Epithelial cell of alveolus of lung (primary cell): ENCODE measurements around the gene DNM1L. TPM values are rescaled to one million over a fixed set of nuclear protein-coding genes. Genes with fewer than 3 reads are reported as not detected.

ENCODE experiments used
- total RNA-seq: library from RNA; depleted of rRNA; stranded (reverse); fragments of >200 nt; gene quantifications from 2 replicates; pipeline ENCODE4 v1.2.1, GENCODE V29; 2015

Gene DNM1L
- 51.2 and 55.2 TPM in 2 replicates for total RNA-seq

DNA sequence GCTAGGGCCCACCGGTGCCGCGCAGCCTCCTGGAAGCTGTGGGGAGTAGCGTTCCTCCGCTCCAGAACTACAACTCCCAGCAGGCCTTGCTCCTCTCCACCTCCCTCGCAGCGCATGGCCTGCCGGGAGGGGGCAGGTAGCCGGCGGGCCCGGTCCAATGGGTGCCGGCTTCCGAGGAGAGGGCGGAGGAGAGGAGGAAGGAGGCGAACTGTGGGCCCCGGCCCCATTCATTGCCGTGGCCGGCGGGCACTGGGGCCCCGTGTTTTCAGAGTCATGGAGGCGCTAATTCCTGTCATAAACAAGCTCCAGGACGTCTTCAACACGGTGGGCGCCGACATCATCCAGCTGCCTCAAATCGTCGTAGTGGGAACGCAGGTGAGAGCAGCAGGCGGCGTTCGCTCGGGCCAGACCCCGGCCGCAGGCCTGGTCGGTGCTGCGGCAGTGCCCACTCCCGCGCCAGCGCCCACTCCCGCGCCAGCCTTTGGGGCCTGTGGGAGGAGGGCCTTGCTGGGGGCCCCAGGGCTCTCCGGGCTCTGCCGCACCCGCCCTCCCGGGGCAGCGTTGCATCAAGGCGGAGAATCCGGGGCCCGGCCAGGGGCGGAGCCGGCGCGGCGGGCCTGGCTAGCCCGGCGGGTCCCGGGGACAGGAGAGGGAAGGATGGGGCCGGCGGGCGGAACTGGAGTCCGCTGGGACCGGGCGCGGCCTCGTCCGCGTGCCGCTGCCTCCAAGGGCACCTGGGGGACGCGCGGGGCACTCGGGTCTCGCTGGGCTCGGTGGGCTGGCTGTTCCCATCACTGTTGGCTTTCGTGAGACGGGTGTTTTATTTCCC lies at the start of gene DNM1L:
Gene DNM1L, plus strand, starts transcription at position 211 of the 829 bp plus-strand sequence. Its CDS starts 63 bp downstream, at position 274.

DNA sequence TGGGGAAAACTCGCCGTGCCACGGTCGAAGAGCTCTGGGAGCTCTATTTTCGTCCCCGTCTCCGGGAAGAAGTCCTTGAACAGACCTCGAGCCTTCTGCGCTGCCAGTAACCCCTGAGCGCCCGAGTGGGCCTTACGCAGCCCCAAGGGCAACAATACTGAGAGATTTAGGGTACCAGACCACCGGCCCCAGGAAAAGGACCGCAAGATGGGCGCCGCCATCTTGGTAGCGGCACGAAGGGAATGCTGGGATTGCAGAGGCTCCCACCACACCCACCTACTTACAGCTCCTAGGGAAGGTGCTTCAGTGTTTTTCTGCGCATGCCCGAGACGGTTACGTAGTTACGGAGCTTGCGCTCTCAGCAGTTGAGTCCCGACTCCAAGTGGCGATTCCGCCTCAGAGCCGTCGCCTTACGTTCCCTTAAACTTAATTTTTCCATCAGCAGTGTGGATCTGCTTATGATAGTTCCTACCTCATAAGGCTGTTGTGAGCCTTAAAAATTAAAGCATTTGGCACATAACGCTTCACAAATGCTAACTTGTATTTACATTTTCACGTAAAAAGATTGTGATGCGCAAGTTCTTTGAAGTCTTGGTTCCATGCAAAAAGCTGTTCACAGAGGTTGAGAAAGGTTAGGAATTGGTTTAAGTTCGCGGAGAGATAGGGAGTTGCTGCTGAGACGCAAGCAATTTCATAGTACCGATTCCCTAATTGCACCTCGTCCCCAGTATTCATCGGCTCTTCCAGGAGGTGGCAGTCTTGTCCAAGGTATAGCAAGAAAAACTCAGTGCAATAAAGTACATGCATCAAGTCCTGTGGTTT lies 76.8 kb downstream of the DNM1L start, which contains the start of gene YARS2:
Gene YARS2, minus strand, starts transcription at position 244 of the 822 bp plus-strand sequence. Its CDS starts 23 bp downstream, at position 221.

Other genes starting within 250 kb of the DNM1L start
- gene YARS2, start 76.6 kb downstream of the DNM1L start, total RNA-seq: 25.4 and 36.3 TPM in 2 replicates
- 0.64 and 6.7 TPM in 2 replicates for gene PKP2, start 217.5 kb downstream of the DNM1L start, total RNA-seq